Measurements from ENCODE around the gene GDPD4.

DNA sequence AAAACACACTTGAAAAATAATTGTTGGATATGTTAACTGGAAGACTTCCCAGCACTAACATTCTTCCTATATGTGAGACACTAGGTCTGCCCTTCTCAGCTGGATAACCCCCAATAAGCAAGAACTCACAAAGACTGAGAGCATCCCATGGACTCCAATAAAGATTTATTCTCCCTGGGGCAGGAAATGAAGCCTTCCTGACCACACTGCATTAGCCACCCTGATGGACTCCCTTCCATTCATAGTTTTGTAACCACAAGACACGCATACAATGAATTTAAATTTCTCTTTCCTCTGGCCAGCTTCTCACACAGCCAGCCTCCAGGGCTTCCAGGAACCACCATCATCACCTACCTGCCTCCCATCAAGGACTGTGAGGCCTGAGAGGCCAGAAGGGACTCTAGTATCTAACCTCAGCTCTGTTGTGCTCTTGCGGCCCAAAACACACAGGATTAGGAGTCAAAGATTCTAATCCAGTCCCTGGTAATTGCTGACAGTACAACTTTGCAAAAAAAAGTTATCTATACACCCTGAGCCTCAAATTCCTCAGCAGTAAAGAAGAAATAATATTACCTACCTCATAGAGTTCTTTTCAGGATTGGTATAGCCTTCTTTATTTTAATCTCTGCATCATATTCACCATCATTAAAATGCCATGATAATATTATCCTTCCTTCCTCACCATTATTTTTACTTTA lies 45.6 kb upstream of the GDPD4 start:
- TF ChIP-seq EZH2 (IDR thresholded peaks at IDR 0.05; ENCODE audit: low read length, unreplicated experiment) = no peak
- TF ChIP-seq, protein P1, sequence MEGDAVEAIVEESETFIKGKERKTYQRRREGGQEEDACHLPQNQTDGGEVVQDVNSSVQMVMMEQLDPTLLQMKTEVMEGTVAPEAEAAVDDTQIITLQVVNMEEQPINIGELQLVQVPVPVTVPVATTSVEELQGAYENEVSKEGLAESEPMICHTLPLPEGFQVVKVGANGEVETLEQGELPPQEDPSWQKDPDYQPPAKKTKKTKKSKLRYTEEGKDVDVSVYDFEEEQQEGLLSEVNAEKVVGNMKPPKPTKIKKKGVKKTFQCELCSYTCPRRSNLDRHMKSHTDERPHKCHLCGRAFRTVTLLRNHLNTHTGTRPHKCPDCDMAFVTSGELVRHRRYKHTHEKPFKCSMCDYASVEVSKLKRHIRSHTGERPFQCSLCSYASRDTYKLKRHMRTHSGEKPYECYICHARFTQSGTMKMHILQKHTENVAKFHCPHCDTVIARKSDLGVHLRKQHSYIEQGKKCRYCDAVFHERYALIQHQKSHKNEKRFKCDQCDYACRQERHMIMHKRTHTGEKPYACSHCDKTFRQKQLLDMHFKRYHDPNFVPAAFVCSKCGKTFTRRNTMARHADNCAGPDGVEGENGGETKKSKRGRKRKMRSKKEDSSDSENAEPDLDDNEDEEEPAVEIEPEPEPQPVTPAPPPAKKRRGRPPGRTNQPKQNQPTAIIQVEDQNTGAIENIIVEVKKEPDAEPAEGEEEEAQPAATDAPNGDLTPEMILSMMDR (conservative IDR thresholded peaks at IDR 0.05; ENCODE audit: low read depth, low read length) = no peak
- no peak for TF ChIP-seq EZH2phosphoT487 (IDR thresholded peaks at IDR 0.05; ENCODE audit: borderline replicate concordance, low read length)

Data from PC-3 (cell line).